Endometrium (tissue), 2 donors: ENCODE measurements around the gene TM4SF1.

Experiments
- FAIRE-seq: peaks from 2 replicates; lab custom pipeline; 2012; peaks lifted over from hg19 to GRCh38; lab: Jason Lieb, UNC
- donor health status: control.
- donor health status: control.

The TM4SF1 gene

GRCh38 chr3:149375501-149376196 lies 1.8 kb downstream of the TM4SF1 start:
- no peak for FAIRE-seq

GRCh38 chr3:149374793-149375500 lies 2.5 kb downstream of the TM4SF1 start:
- FAIRE-seq: no peak

GRCh38 chr3:149374391-149374790 lies 3.1 kb downstream of the TM4SF1 start:
- FAIRE-seq: no peak

GRCh38 chr3:149373235-149374125 lies 4.0 kb downstream of the TM4SF1 start:
- no peak for FAIRE-seq

- FAIRE-seq: no peak
These were observed 5.7 kb downstream of the TM4SF1 start for GRCh38 chr3:149371723-149372114.

GRCh38 chr3:149371001-149371722 lies 6.3 kb downstream of the TM4SF1 start:
- no peak for FAIRE-seq

- FAIRE-seq: no peak
These were observed 7.2 kb downstream of the TM4SF1 start for GRCh38 chr3:149369991-149370866.

- FAIRE-seq: peak; percentile 53
These were observed 8.6 kb downstream of the TM4SF1 start for GRCh38 chr3:149368674-149369497.

GRCh38 chr3:149368201-149368673 lies 9.2 kb downstream of the TM4SF1 start:
- FAIRE-seq: no peak

GRCh38 chr3:149366941-149367840 lies 10.3 kb downstream of the TM4SF1 start:
- FAIRE-seq: no peak

GRCh38 chr3:149366031-149366430 lies 11.4 kb downstream of the TM4SF1 start:
- FAIRE-seq: no peak

- no peak for FAIRE-seq
These were observed 12.8 kb downstream of the TM4SF1 start for GRCh38 chr3:149364624-149365023.

- no peak for FAIRE-seq
These were observed 14.4 kb downstream of the TM4SF1 start for GRCh38 chr3:149363053-149363452.

GRCh38 chr3:149362366-149362765 lies 15.1 kb downstream of the TM4SF1 start:
- no peak for FAIRE-seq

GRCh38 chr3:149356630-149357029 lies 20.8 kb downstream of the TM4SF1 start:
- FAIRE-seq: no peak

- FAIRE-seq: no peak
These were observed 21.3 kb downstream of the TM4SF1 start for GRCh38 chr3:149356044-149356592.

- no peak for FAIRE-seq
These were observed 23.8 kb downstream of the TM4SF1 start for GRCh38 chr3:149353581-149354184.

GRCh38 chr3:149352556-149352955 lies 24.9 kb downstream of the TM4SF1 start:
- no peak for FAIRE-seq
